Thyroid gland (tissue), 4 donors: ENCODE measurements around the gene CEP170B.
"Not testable (repeated sequence)": the region's sequence is repeated elsewhere in the genome, so short reads cannot be mapped to it uniquely, and the experiment has no call there.

Experiments
- CTCF ChIP-seq, 6 experiments: fragments of 200-600 bp in 3 of 6; fragments of 450-650 bp in 3 of 6; sonication (generic) in 3 of 6; IDR thresholded peaks; one replicate each; pipeline ENCODE4 v1.5.1; 2016 to 2019; ENCODE audit warnings: antibody characterized with exemption in 6 of 6, mild to moderate bottlenecking in 2 of 6, inconsistent platforms in 1 of 6, moderate library complexity in 1 of 6
- POLR2A ChIP-seq, 2 donors: fragments of 450-650 bp; IDR thresholded peaks; one replicate each; pipeline ENCODE4 v1.6.1; 2017; ENCODE audit warnings: antibody characterized with exemption in 2 of 2, mild to moderate bottlenecking in 2 of 2, moderate library complexity in 1 of 2

DNA sequence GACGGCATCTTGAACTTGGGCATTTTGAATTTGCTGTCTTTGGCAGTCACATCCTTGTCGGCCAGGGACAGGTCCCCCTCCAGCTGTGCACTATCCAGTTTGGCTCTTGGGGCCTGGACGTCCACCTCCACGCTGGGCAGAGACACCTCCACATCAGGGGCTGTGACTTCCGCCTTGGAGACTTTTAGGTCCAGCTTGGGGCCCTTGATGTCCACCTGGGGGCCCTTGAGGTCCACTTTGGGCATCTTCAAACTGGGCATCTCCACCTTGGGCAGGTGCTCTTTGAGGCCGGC, 78.9 kb downstream of the CEP170B start:
- not testable (repeated sequence) for TF ChIP-seq CTCF, POLR2A (IDR thresholded peaks at IDR 0.05)
